IMR-90 (cell line): ENCODE results near the gene TP53I11. TPM values are rescaled to one million over a fixed set of nuclear protein-coding genes. Genes with fewer than 3 reads are reported as not detected.

Experiments used
- ATAC-seq: fragments of 200-7000 bp; cut with Tn5 transposase; 2 replicates; pipeline ENCODE4 v1.9.1; 2020; ENCODE audit warnings: low read depth, mild to moderate bottlenecking, moderate library complexity
- BruUV-seq: library from RNA; stranded (reverse); fragments of 400-500 nt; replicated peaks from 2 replicates; lab custom pipeline; 2021; lab: Mats Ljungman, UMichigan
- CTCF ChIA-PET: fragments of 300-600 bp; formaldehyde crosslinking; extraction: SDS; loops from one replicate; lab custom pipeline; 2021; ENCODE audit warnings: antibody characterized with exemption; lab: Yijun Ruan, JAX
- POLR2A ChIA-PET: fragments of 300-600 bp; sonication (Branson Sonifier 250); formaldehyde crosslinking; loops from one replicate; lab custom pipeline; 2022; ENCODE audit warnings: antibody characterized with exemption; ENCODE audit not compliant: unreplicated experiment; lab: Charles Lee
- DNase-seq: peaks from one replicate; pipeline ENCODE4 v3.0.0; 2013
- H2AFZ ChIP-seq: replicated peaks from 2 replicates; pipeline ENCODE3; 2013; ENCODE audit warnings: low read length, mild to moderate bottlenecking; ENCODE audit not compliant: poor library complexity
- H2AK5ac ChIP-seq: 2 replicates; pipeline ENCODE4 v1.6.1; 2013; ENCODE audit warnings: low read depth, low read length, inconsistent platforms
- H2AK9ac ChIP-seq: replicated peaks from 2 replicates; pipeline ENCODE3; 2013; ENCODE audit warnings: mild to moderate bottlenecking, low read depth, low read length, moderate library complexity; ENCODE audit not compliant: poor library complexity
- H2BK120ac ChIP-seq: 2 replicates; pipeline ENCODE4 v1.6.1; 2013; ENCODE audit warnings: low read depth, low read length, inconsistent platforms
- H2BK15ac ChIP-seq: 3 replicates; pipeline ENCODE4 v1.6.1; 2013; ENCODE audit warnings: low read depth, low read length, inconsistent platforms
- H2BK20ac ChIP-seq: 2 replicates; pipeline ENCODE4 v1.6.1; 2013; ENCODE audit warnings: low read depth, mild to moderate bottlenecking, inconsistent platforms, low read length, moderate library complexity
- H2BK5ac ChIP-seq: 2 replicates; pipeline ENCODE4 v1.6.1; 2013; ENCODE audit warnings: mild to moderate bottlenecking, low read depth, low read length, inconsistent platforms; ENCODE audit not compliant: poor library complexity, severe bottlenecking
- H3K14ac ChIP-seq: replicated peaks from 2 replicates; pipeline ENCODE4 v1.6.1; 2013; ENCODE audit warnings: low read depth, low read length, inconsistent platforms
- H3K18ac ChIP-seq: 2 replicates; pipeline ENCODE4 v1.6.1; 2013; ENCODE audit warnings: low read depth, low read length, control low read depth
- H3K23ac ChIP-seq: 2 replicates; pipeline ENCODE4 v1.6.1; 2013; ENCODE audit warnings: low read depth, low read length, inconsistent platforms
- H3K27ac ChIP-seq: 2 replicates; pipeline ENCODE4 v1.5.1; 2013; ENCODE audit warnings: mild to moderate bottlenecking, control low read depth, low read length; ENCODE audit not compliant: insufficient read depth
- H3K27me3 ChIP-seq: 2 replicates; pipeline ENCODE4 v1.6.1; 2013; ENCODE audit warnings: low read length; ENCODE audit not compliant: control insufficient read depth, insufficient read depth
- H3K36me3 ChIP-seq: 2 replicates; pipeline ENCODE4 v1.6.1; 2013; ENCODE audit warnings: low read length, mixed read lengths; ENCODE audit not compliant: control insufficient read depth, insufficient read depth
- H3K4ac ChIP-seq: 2 replicates; pipeline ENCODE4 v1.6.1; 2013; ENCODE audit warnings: low read depth, low read length, inconsistent platforms
- H3K4me1 ChIP-seq: 2 replicates; pipeline ENCODE4 v1.6.1; 2013; ENCODE audit warnings: low read length, mixed read lengths; ENCODE audit not compliant: control insufficient read depth, insufficient read depth
- H3K4me2 ChIP-seq: 2 replicates; pipeline ENCODE4 v1.6.1; 2013; ENCODE audit warnings: low read depth, mild to moderate bottlenecking, control low read depth, low read length, moderate library complexity
- H3K4me3 ChIP-seq: 2 replicates; pipeline ENCODE4 v1.5.1; 2013; ENCODE audit warnings: low read depth, mild to moderate bottlenecking, control low read depth, low read length, moderate library complexity; ENCODE audit not compliant: insufficient read depth
- H3K56ac ChIP-seq: 2 replicates; pipeline ENCODE4 v1.6.1; 2013; ENCODE audit warnings: low read length, inconsistent platforms; ENCODE audit not compliant: insufficient read depth; ENCODE audit errors: extremely low read depth
- H3K79me1 ChIP-seq, 2 experiments: 2 replicates each; pipeline ENCODE4 v1.6.1; 2013; ENCODE audit warnings: low read length in 2 of 2, inconsistent platforms in 1 of 2, low read depth in 1 of 2
- H3K9ac ChIP-seq: 2 replicates; pipeline ENCODE4 v1.6.1; 2013; ENCODE audit warnings: low read depth, low read length, control low read depth
- H3K9me1 ChIP-seq: 2 replicates; pipeline ENCODE4 v1.6.1; 2013; ENCODE audit warnings: low read length, inconsistent platforms; ENCODE audit not compliant: insufficient read depth
- H3K9me3 ChIP-seq: 2 replicates; pipeline ENCODE4 v1.6.1; 2013; ENCODE audit warnings: low read length; ENCODE audit not compliant: control insufficient read depth, insufficient read depth
- H4K20me1 ChIP-seq: 2 replicates; pipeline ENCODE4 v1.6.1; 2013; ENCODE audit warnings: low read length, inconsistent platforms; ENCODE audit not compliant: insufficient read depth
- H4K5ac ChIP-seq: 2 replicates; pipeline ENCODE4 v1.6.1; 2013; ENCODE audit warnings: mild to moderate bottlenecking, low read depth, low read length, control low read depth
- H4K8ac ChIP-seq, 2 experiments: 2 replicates each; pipeline ENCODE4 v1.6.1; 2013; ENCODE audit warnings: low read depth in 2 of 2, low read length in 2 of 2, control low read depth in 1 of 2, inconsistent platforms in 1 of 2
- H4K91ac ChIP-seq: 2 replicates; pipeline ENCODE4 v1.6.1; 2013; ENCODE audit warnings: low read depth, low read length, inconsistent platforms; ENCODE audit not compliant: insufficient read depth
- ELK1 ChIP-seq: fragments of 150-350 bp; IDR thresholded peaks from 2 replicates; pipeline ENCODE4 v1.6.1; 2016; ENCODE audit warnings: low read depth, mild to moderate bottlenecking, low read length, moderate library complexity, borderline replicate concordance
- RCOR1 ChIP-seq: IDR thresholded peaks from 2 replicates; pipeline ENCODE4 v1.6.1; 2012; ENCODE audit warnings: mild to moderate bottlenecking, low read length, improper control_type of control experiment; ENCODE audit not compliant: insufficient replicate concordance
- WGBS, 2 experiments: methylation state at CpG; one replicate each; pipeline versions ENCODE4 v1.1.5 to v1.1.7; 2013; ENCODE audit warnings: missing lambda C conversion rate in 2 of 2; ENCODE audit not compliant: insufficient read length in 1 of 2; ENCODE audit errors: extremely low coverage in 2 of 2; 5-methylcytosine and 5-hydroxymethylcytosine counted together
- dilution Hi-C: fragments of 300-500 bp; cut with HindIII; formaldehyde crosslinking; loops from one replicate; pipeline ENCODE4 v1.14.3; 2018; ENCODE audit warnings: low sequenced_read_pairs; ENCODE audit not compliant: unreplicated experiment
- in situ Hi-C: fragments of 300-500 bp; cut with MboI; formaldehyde crosslinking; loops from 3 replicates; pipeline ENCODE4 v1.14.3; 2019; ENCODE audit warnings: low sequenced_read_pairs, inconsistent platforms, mixed read lengths
- intact Hi-C: fragments of 100-400 bp; cut with micrococcal nuclease; formaldehyde crosslinking; loops from 2 replicates; pipeline ENCODE4 v1.10.0; 2022
- polyA plus RNA-seq, 3 experiments: library from polyadenylated mRNA; depleted of rRNA; stranded (reverse); fragments of >200 nt; gene quantifications; 2 replicates each; pipeline ENCODE4 v1.2.3, GENCODE V29; 2012; ENCODE audit warnings: low replicate concordance in 1 of 3
- total RNA-seq: library from RNA; depleted of rRNA; stranded (reverse); fragments of >200 nt; gene quantifications from 2 replicates; pipeline ENCODE4 v1.2.3, GENCODE V29; 2012

Gene TP53I11
- total and polyA plus RNA-seq, 2 of the 4 experiments (the other 2 are of a cell fraction) = 3.9 to 22.0 TPM

- H2BK20ac ChIP-seq = no peak overlapping the region
- H4K91ac ChIP-seq = no peak overlapping the region
- no peak overlapping the region for H2AFZ ChIP-seq
- no peak overlapping the region for H2AK5ac ChIP-seq
- H2BK5ac ChIP-seq = no peak overlapping the region
- no peak overlapping the region for H4K8ac ChIP-seq
- ChIA-PET POLR2A (no interaction called here), CTCF (no interaction called here)
- H3K23ac ChIP-seq = no peak overlapping the region
- ATAC-seq (no peak), DNase-seq (no peak)
- no peak overlapping the region for H3K56ac ChIP-seq
- no peak overlapping the region for H3K18ac ChIP-seq
- H3K4ac ChIP-seq = no peak overlapping the region
- no peak overlapping the region for H2BK15ac ChIP-seq
- no peak overlapping the region for H3K14ac ChIP-seq
- no peak overlapping the region for H3K4me2 ChIP-seq
- no peaks in the 10 kb centered on the region for H3K9me3 ChIP-seq
- no peaks in the 10 kb centered on the region for H3K4me1 ChIP-seq
- H3K9ac ChIP-seq = no peak overlapping the region
- no CpG with 5 or more reads among the region's 5 CpGs for WGBS, 2 experiments
- dilution Hi-C loops = no loop called here
- in situ Hi-C loops = no loop called here
- H4K5ac ChIP-seq = no peak overlapping the region
- H3K36me3 ChIP-seq = no peaks in the 10 kb centered on the region
- H4K20me1 ChIP-seq = no peaks in the 10 kb centered on the region
- no peak for TF ChIP-seq RCOR1
- TF ChIP-seq ELK1 = no peak
- no TSS peak for BruUV-seq
- no peaks in the 10 kb centered on the region for H3K9me1 ChIP-seq
- no peak overlapping the region for H2BK120ac ChIP-seq
- no peak overlapping the region for H2AK9ac ChIP-seq
- H3K79me1 ChIP-seq = no peaks in the 10 kb centered on the region
- H3K27me3 ChIP-seq = peaks cover 39% of the 10 kb centered on the region
- H3K4me3 ChIP-seq = no peak overlapping the region
- H3K27ac ChIP-seq = no peak overlapping the region
- intact Hi-C loops = no loop called here
These were observed 46.9 kb upstream of the TP53I11 start for GRCh38 chr11:44997566-44997965.
